Measurements from ENCODE around the gene HIVEP3.

Gene HIVEP3

GRCh38 chr1:41789661-41790330 is 128.9 kb downstream of the HIVEP3 start:
- H3K4me1 ChIP-seq (ENCODE audit: insufficient read depth, low read length, severe bottlenecking): no peaks in the 10 kb centered on the region
- no peak overlapping the region for H3K4me3 ChIP-seq (ENCODE audit: low read depth, low read length, poor library complexity, severe bottlenecking)
- H3K9me3 ChIP-seq (ENCODE audit: low read length): no peaks in the 10 kb centered on the region
- H3K36me3 ChIP-seq (ENCODE audit: insufficient read depth, low read length): no peaks in the 10 kb centered on the region
- no peaks in the 10 kb centered on the region for H3K79me2 ChIP-seq (ENCODE audit: insufficient read depth, low read length)
- no peaks in the 10 kb centered on the region for H3F3A ChIP-seq (ENCODE audit: insufficient read depth, low read length)
- H3K27ac ChIP-seq (ENCODE audit: low read depth, low read length, poor library complexity, severe bottlenecking): no peak overlapping the region
- H3K27me3 ChIP-seq (ENCODE audit: insufficient read depth, low read length): no peaks in the 10 kb centered on the region
- H3K9me2 ChIP-seq (ENCODE audit: low read depth, low read length): no peaks in the 10 kb centered on the region
- H2AFZ ChIP-seq (ENCODE audit: low read length): no peak overlapping the region
- no peak overlapping the region for H3K4me2 ChIP-seq (ENCODE audit: low read length)
- no peaks in the 10 kb centered on the region for H4K20me1 ChIP-seq (ENCODE audit: insufficient read depth, low read length)
- no peak overlapping the region for H3K9ac ChIP-seq (ENCODE audit: low read length)
- TF ChIP-seq EZH2 (IDR thresholded peaks at IDR 0.05; ENCODE audit: borderline replicate concordance, low read length) (no peak), CTCF (IDR thresholded peaks at IDR 0.05; ENCODE audit: low read length) (no peak)

- Histone ChIP-seq H3K4me3 (ENCODE audit: low read depth, low read length, poor library complexity, severe bottlenecking) (no peak overlapping the region), H3F3A (ENCODE audit: insufficient read depth, low read length) (no peaks in the 10 kb centered on the region), H3K9ac (ENCODE audit: low read length) (no peak overlapping the region), H3K4me1 (ENCODE audit: insufficient read depth, low read length, severe bottlenecking) (no peaks in the 10 kb centered on the region), H3K79me2 (ENCODE audit: insufficient read depth, low read length) (no peaks in the 10 kb centered on the region), H3K4me2 (ENCODE audit: low read length) (no peak overlapping the region), H2AFZ (ENCODE audit: low read length) (no peak overlapping the region), H3K9me3 (ENCODE audit: low read length) (no peaks in the 10 kb centered on the region), H3K36me3 (ENCODE audit: insufficient read depth, low read length) (no peaks in the 10 kb centered on the region; the same call in 1 of the 2 replicates), H3K27me3 (ENCODE audit: insufficient read depth, low read length) (no peaks in the 10 kb centered on the region), H4K20me1 (ENCODE audit: insufficient read depth, low read length) (no peaks in the 10 kb centered on the region), H3K27ac (ENCODE audit: low read depth, low read length, poor library complexity, severe bottlenecking) (no peak overlapping the region), H3K9me2 (ENCODE audit: low read depth, low read length) (no peaks in the 10 kb centered on the region)
- no peak for TF ChIP-seq CTCF (IDR thresholded peaks at IDR 0.05; ENCODE audit: low read length)
- TF ChIP-seq EZH2 (IDR thresholded peaks at IDR 0.05; ENCODE audit: borderline replicate concordance, low read length): no peak
Measured at GRCh38 chr1:41788427-41788826, 130.3 kb downstream of the HIVEP3 start.

GRCh38 chr1:41784531-41785274 is 134.0 kb downstream of the HIVEP3 start:
- Histone ChIP-seq H3K9ac (ENCODE audit: low read length) (no peak overlapping the region), H4K20me1 (ENCODE audit: insufficient read depth, low read length) (no peaks in the 10 kb centered on the region), H2AFZ (ENCODE audit: low read length) (no peak overlapping the region), H3K79me2 (ENCODE audit: insufficient read depth, low read length) (no peaks in the 10 kb centered on the region), H3K9me3 (ENCODE audit: low read length) (no peaks in the 10 kb centered on the region), H3K36me3 (ENCODE audit: insufficient read depth, low read length) (no peaks in the 10 kb centered on the region; the same call in 1 of the 2 replicates), H3F3A (ENCODE audit: insufficient read depth, low read length) (no peaks in the 10 kb centered on the region), H3K4me1 (ENCODE audit: insufficient read depth, low read length, severe bottlenecking) (no peaks in the 10 kb centered on the region), H3K4me2 (ENCODE audit: low read length) (no peak overlapping the region), H3K27ac (ENCODE audit: low read depth, low read length, poor library complexity, severe bottlenecking) (no peak overlapping the region), H3K9me2 (ENCODE audit: low read depth, low read length) (no peaks in the 10 kb centered on the region), H3K27me3 (ENCODE audit: insufficient read depth, low read length) (no peaks in the 10 kb centered on the region), H3K4me3 (ENCODE audit: low read depth, low read length, poor library complexity, severe bottlenecking) (no peak overlapping the region)
- TF ChIP-seq CTCF (IDR thresholded peaks at IDR 0.05; ENCODE audit: low read length) (no peak), EZH2 (IDR thresholded peaks at IDR 0.05; ENCODE audit: borderline replicate concordance, low read length) (no peak)

Data from OCI-LY1 (cell line).